GM18909 (cell line): ENCODE measurements around the gene RICTOR.

ENCODE experiments used
- ATAC-seq: cut with Tn5 transposase; IDR thresholded peaks from one replicate; pipeline ENCODE4 v1.9.1; 2021; ENCODE audit warnings: mild to moderate bottlenecking; ENCODE audit not compliant: unreplicated experiment, poor library complexity

Gene RICTOR

GRCh38 chr5:38948501-38948900 is 125.7 kb downstream of the RICTOR start:
- ATAC-seq, result no peak

- no peak for ATAC-seq
These were observed 129.9 kb downstream of the RICTOR start for GRCh38 chr5:38944282-38944681.

- no peak for ATAC-seq
These were observed 132.3 kb downstream of the RICTOR start for GRCh38 chr5:38941912-38942311.

GRCh38 chr5:38940230-38940858 is 133.9 kb downstream of the RICTOR start:
- ATAC-seq, result no peak

- ATAC-seq, result no peak
These were observed 135.2 kb downstream of the RICTOR start for GRCh38 chr5:38938973-38939372.

- ATAC-seq, result no peak
These were observed 135.8 kb downstream of the RICTOR start for GRCh38 chr5:38938424-38938823.

- no peak for ATAC-seq
These were observed 137.9 kb downstream of the RICTOR start for GRCh38 chr5:38936269-38936668.

GRCh38 chr5:38935437-38935836 is 138.8 kb downstream of the RICTOR start:
- ATAC-seq, result no peak

- no peak for ATAC-seq
These were observed 141.3 kb downstream of the RICTOR start for GRCh38 chr5:38932854-38933408.

- no peak for ATAC-seq
These were observed 142.5 kb downstream of the RICTOR start for GRCh38 chr5:38931731-38932130.

GRCh38 chr5:38929838-38930237 is 144.4 kb downstream of the RICTOR start:
- ATAC-seq, result no peak

- no peak for ATAC-seq
These were observed 146.7 kb downstream of the RICTOR start for GRCh38 chr5:38927470-38927869.

GRCh38 chr5:38926121-38926520 is 148.1 kb downstream of the RICTOR start:
- ATAC-seq, result no peak

GRCh38 chr5:38925154-38925925 is 148.9 kb downstream of the RICTOR start:
- no peak for ATAC-seq

- ATAC-seq, result no peak
These were observed 150.3 kb downstream of the RICTOR start for GRCh38 chr5:38923661-38924451.

- ATAC-seq, result peak; percentile 75
These were observed 152.0 kb downstream of the RICTOR start for GRCh38 chr5:38922199-38922598.

GRCh38 chr5:38921174-38921573 is 153.0 kb downstream of the RICTOR start:
- no peak for ATAC-seq

- no peak for ATAC-seq
These were observed 157.4 kb downstream of the RICTOR start for GRCh38 chr5:38916802-38917201.

GRCh38 chr5:38913714-38914113 is 160.5 kb downstream of the RICTOR start:
- ATAC-seq, result no peak

GRCh38 chr5:38911933-38912332 is 162.3 kb downstream of the RICTOR start:
- ATAC-seq, result no peak

GRCh38 chr5:38906503-38906902 is 167.7 kb downstream of the RICTOR start:
- no peak for ATAC-seq
